Measurements from ENCODE around the gene PRDM15.

The PRDM15 gene

GRCh38 chr21:41836166-41837015, 42.8 kb downstream of the PRDM15 start:
- H3K4me3 ChIP-seq (ENCODE audit: low read depth, low read length) = no peak overlapping the region
- DNase-seq (ENCODE audit: low read depth) = no peak
- no peak for TF ChIP-seq CTCF (conservative IDR thresholded peaks at IDR 0.05; ENCODE audit: low read depth, low read length)

GRCh38 chr21:41835711-41836154, 43.4 kb downstream of the PRDM15 start:
- no peak for DNase-seq (ENCODE audit: low read depth)
- no peak for TF ChIP-seq CTCF (conservative IDR thresholded peaks at IDR 0.05; ENCODE audit: low read depth, low read length)
- no peak overlapping the region for H3K4me3 ChIP-seq (ENCODE audit: low read depth, low read length)

GRCh38 chr21:41834926-41835663, 44.0 kb downstream of the PRDM15 start:
- no peak overlapping the region for H3K4me3 ChIP-seq (ENCODE audit: low read depth, low read length)
- TF ChIP-seq CTCF (conservative IDR thresholded peaks at IDR 0.05; ENCODE audit: low read depth, low read length) = no peak

DNA sequence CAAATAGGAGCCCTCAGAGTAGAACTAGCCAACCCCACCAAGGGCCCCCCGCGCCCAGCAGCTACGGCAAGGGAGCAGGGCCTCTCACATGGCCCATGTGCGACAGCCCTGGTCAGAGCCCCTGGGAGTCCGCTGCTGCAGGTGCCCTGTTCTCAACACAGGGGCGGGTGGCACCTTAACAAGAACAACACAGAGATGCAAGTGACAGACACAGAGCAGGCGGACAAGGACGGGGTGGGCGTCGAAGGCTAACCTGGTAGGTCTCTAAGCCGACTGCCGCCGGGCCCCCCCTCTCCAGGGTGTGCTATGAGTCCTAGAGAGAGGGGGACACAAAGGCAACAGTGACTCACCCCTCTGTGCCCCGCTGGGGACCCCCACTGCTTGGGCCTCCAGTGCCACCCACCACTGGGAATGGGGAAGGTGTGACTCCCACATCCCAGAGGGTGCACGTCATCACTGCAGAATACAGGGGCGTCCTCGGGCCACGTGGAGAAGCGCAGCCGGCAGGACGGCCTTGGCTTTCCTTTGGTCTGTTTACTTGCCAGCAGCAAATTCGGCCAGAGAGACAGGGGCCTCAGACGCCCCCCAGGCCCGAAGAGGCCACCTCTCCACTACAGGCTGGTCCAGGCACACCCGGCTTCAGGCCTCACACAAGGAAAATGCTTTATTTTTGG, 44.8 kb downstream of the PRDM15 start:
- no peak overlapping the region for H3K4me3 ChIP-seq (ENCODE audit: low read depth, low read length)
- no peak for TF ChIP-seq CTCF (conservative IDR thresholded peaks at IDR 0.05; ENCODE audit: low read depth, low read length)
- no peak for DNase-seq (ENCODE audit: low read depth)

More at GRCh38 chr21:41834926-41835663, 44.0 kb downstream of the PRDM15 start:
- no peak for DNase-seq (ENCODE audit: low read depth)

DNA sequence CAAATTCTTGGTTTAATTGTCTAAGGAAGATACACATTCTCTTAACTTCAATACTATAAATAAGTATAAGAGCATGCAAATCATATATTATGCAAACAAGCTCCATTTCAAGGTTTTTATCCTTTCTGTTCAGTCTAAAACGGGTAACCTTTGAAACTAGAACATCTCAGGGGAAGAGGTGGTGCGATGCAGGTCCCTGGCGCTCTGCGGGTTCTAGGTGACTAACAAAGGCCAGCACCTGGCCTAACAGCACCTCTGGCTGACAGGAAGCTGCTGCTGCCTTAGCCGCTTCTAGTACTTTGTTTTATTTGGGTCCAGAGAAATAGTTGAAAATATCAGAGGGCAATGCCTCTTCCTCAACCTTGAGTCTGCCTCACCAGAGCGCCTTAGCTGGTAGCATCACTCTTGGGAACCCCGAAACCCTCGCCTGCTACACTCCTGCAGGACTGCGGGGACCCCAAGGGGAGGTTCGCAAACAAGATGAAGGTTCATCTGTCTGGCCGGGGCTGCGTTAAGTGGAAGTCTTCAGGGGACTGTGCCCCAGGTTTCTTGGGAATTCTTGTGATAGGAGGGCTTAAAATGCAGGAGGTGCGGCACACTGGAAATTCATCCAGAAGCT, 45.5 kb downstream of the PRDM15 start:
- no peak overlapping the region for H3K4me3 ChIP-seq (ENCODE audit: low read depth, low read length)
- no peak for DNase-seq (ENCODE audit: low read depth)
- no peak for TF ChIP-seq CTCF (conservative IDR thresholded peaks at IDR 0.05; ENCODE audit: low read depth, low read length)

- H3K4me3 ChIP-seq (ENCODE audit: low read depth, low read length) = no peak overlapping the region
- TF ChIP-seq CTCF (conservative IDR thresholded peaks at IDR 0.05; ENCODE audit: low read depth, low read length) = no peak
- DNase-seq (ENCODE audit: low read depth) = no peak
Observed at GRCh38 chr21:41832596-41833496, 46.3 kb downstream of the PRDM15 start.
